Measurements from ENCODE around the gene DIRAS2. TPM values are rescaled to one million over a fixed set of nuclear protein-coding genes. Genes with fewer than 3 reads are reported as not detected.

Gene DIRAS2
- total and polyA plus RNA-seq, 2 donors (not counting 3 experiments of a cell fraction or from before 2014, with no cell fraction given), result not detected

DNA sequence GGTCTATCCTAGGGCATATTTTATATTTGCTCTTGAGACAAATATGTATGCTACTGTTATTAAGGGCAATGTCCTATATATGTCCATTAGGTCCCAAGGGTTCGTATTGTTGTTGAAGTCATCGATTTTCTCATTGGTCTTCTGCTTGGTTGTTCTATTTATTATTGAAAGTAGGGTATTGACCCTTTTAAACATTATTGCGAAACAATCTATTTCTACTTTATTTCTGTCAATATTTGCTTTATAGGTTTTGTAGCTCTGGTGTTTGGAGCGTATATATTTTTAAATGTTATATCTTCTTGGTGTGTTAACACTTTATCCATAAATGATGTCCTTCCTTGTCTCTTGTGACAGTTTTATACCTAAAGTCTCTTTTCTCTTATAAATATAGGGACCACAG, 16.2 kb upstream of the DIRAS2 start:
- H3K4me2 ChIP-seq (ENCODE audit: insufficient read depth, low read length), result no peak overlapping the region
- BruUV-seq (replicated peaks), result no TSS peak
- intact Hi-C loops (cut with micrococcal nuclease) (no loop called here), dilution Hi-C loops (cut with MboI; ENCODE audit: extremely low pct_ligation_motif_present, low sequenced_read_pairs) (no loop called here)
- CTCF ChIA-PET, result no interaction called here
- DNase-seq (ENCODE audit: low read depth, low spot score), result no peak
- no peak overlapping the region for H3K4me3 ChIP-seq (replicated peaks in 1 of 3; ENCODE audit: insufficient read depth in 1 of 3, low read depth in 1 of 3, low read length in 3 of 3)
- H2AFZ ChIP-seq (ENCODE audit: low read depth, low read length), result no peak overlapping the region
- H3K9me1 ChIP-seq (replicated peaks; ENCODE audit: control insufficient read depth, extremely low read depth, insufficient read depth, low read length), result no peaks in the 10 kb centered on the region
- H4K20me1 ChIP-seq (replicated peaks; ENCODE audit: control insufficient read depth, extremely low read depth, insufficient read depth, low read length), result no peaks in the 10 kb centered on the region
- H3K27me3 ChIP-seq (ENCODE audit: control insufficient read depth in 2 of 2, insufficient read depth in 2 of 2, low read length in 2 of 2), result no peaks in the 10 kb centered on the region
- POLR2A ChIA-PET, result no interaction called here
- no peak for FAIRE-seq
- TF ChIP-seq GATA2 (IDR thresholded peaks at IDR 0.05; ENCODE audit: insufficient read depth, insufficient read length, low read depth, low read length), result no peak
- TF ChIP-seq JUN (IDR thresholded peaks at IDR 0.05; ENCODE audit: borderline replicate concordance, insufficient read depth, insufficient read length, low read depth), result no peak
- no peak for TF ChIP-seq FOS (IDR thresholded peaks at IDR 0.05; ENCODE audit: borderline replicate concordance, insufficient read depth, low read length)
- no peak for TF ChIP-seq POLR2AphosphoS5 (IDR thresholded peaks at IDR 0.05; ENCODE audit: insufficient read depth, low read depth, low read length)
- TF ChIP-seq POLR2A (IDR thresholded peaks at IDR 0.05; ENCODE audit: low read depth, low read length), result no peak
- TF ChIP-seq, protein P1, sequence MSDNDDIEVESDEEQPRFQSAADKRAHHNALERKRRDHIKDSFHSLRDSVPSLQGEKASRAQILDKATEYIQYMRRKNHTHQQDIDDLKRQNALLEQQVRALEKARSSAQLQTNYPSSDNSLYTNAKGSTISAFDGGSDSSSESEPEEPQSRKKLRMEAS (IDR thresholded peaks at IDR 0.05; ENCODE audit: insufficient read depth, insufficient read length), result no peak
- TF ChIP-seq, protein P2, sequence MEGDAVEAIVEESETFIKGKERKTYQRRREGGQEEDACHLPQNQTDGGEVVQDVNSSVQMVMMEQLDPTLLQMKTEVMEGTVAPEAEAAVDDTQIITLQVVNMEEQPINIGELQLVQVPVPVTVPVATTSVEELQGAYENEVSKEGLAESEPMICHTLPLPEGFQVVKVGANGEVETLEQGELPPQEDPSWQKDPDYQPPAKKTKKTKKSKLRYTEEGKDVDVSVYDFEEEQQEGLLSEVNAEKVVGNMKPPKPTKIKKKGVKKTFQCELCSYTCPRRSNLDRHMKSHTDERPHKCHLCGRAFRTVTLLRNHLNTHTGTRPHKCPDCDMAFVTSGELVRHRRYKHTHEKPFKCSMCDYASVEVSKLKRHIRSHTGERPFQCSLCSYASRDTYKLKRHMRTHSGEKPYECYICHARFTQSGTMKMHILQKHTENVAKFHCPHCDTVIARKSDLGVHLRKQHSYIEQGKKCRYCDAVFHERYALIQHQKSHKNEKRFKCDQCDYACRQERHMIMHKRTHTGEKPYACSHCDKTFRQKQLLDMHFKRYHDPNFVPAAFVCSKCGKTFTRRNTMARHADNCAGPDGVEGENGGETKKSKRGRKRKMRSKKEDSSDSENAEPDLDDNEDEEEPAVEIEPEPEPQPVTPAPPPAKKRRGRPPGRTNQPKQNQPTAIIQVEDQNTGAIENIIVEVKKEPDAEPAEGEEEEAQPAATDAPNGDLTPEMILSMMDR (IDR thresholded peaks at IDR 0.05; ENCODE audit: extremely low read depth in 1 of 2, insufficient read depth in 1 of 2, low read depth in 1 of 2, low read length in 2 of 2), result no peak
- no peak for TF ChIP-seq MYC (IDR thresholded peaks at IDR 0.05; ENCODE audit: low read depth, low read length)
- no peak for TF ChIP-seq EZH2 (IDR thresholded peaks at IDR 0.05; ENCODE audit: borderline replicate concordance, low read depth, low read length, severe bottlenecking)
- H3K9me3 ChIP-seq (replicated peaks; ENCODE audit: control insufficient read depth, insufficient read depth, low read length), result no peaks in the 10 kb centered on the region
- no peak overlapping the region for H3K27ac ChIP-seq (ENCODE audit: insufficient read depth, low read depth, low read length)
- no peak overlapping the region for H3K9ac ChIP-seq (replicated peaks; ENCODE audit: extremely low read depth, insufficient read depth, low read length)
- H3K36me3 ChIP-seq (ENCODE audit: control insufficient read depth in 2 of 2, extremely low read depth in 1 of 2, insufficient read depth in 2 of 2, low read length in 2 of 2), result no peaks in the 10 kb centered on the region
- H3K79me2 ChIP-seq (ENCODE audit: control insufficient read depth, insufficient read depth, low read length), result no peaks in the 10 kb centered on the region
- no peaks in the 10 kb centered on the region for H3K4me1 ChIP-seq (ENCODE audit: control insufficient read depth, extremely low read depth, insufficient read depth, low read length)
